Small intestine (tissue), 7 donors: Measurements from ENCODE around the gene SYNGR2. TPM values are rescaled to one million over a fixed set of nuclear protein-coding genes. Genes with fewer than 3 reads are reported as not detected.
"Not testable (repeated sequence)": the region's sequence is repeated elsewhere in the genome, so short reads cannot be mapped to it uniquely, and the experiment has no call there.

Experiments
- DNase-seq, 2 donors: peaks; one replicate each; pipeline versions ENCODE4 v3.0.0 to v3.0.0-alpha.2; 2013
- FAIRE-seq: peaks from 2 replicates; lab custom pipeline; 2012; peaks lifted over from hg19 to GRCh38; lab: Jason Lieb, UNC
- H3K27ac ChIP-seq, 3 donors: one replicate each; pipeline ENCODE4 v1.5.1; 2013; ENCODE audit warnings: low read length in 2 of 3, mild to moderate bottlenecking in 2 of 3, control low read depth in 1 of 3, inconsistent platforms in 1 of 3, low read depth in 1 of 3, moderate library complexity in 1 of 3
- H3K27me3 ChIP-seq, 3 donors: one replicate each; pipeline ENCODE4 v1.6.1; 2013; ENCODE audit warnings: low read length in 3 of 3, inconsistent platforms in 1 of 3; ENCODE audit not compliant: control insufficient read depth in 3 of 3, insufficient read depth in 3 of 3
- H3K36me3 ChIP-seq, 3 donors: one replicate each; pipeline ENCODE4 v1.6.1; 2013; ENCODE audit warnings: low read length in 3 of 3, inconsistent platforms in 1 of 3, low read depth in 1 of 3, mild to moderate bottlenecking in 1 of 3, moderate library complexity in 1 of 3; ENCODE audit not compliant: control insufficient read depth in 3 of 3, insufficient read depth in 2 of 3
- H3K4me1 ChIP-seq, 3 donors: one replicate each; pipeline ENCODE4 v1.6.1; 2013; ENCODE audit warnings: low read length in 2 of 3, inconsistent platforms in 1 of 3, low read depth in 1 of 3, mild to moderate bottlenecking in 1 of 3, moderate library complexity in 1 of 3; ENCODE audit not compliant: control insufficient read depth in 3 of 3, insufficient read depth in 2 of 3
- H3K4me3 ChIP-seq, 3 donors: one replicate each; pipeline ENCODE4 v1.5.1; 2013; ENCODE audit warnings: low read length in 3 of 3, control low read depth in 1 of 3, inconsistent platforms in 1 of 3, low read depth in 1 of 3, mild to moderate bottlenecking in 1 of 3, moderate library complexity in 1 of 3
- H3K9me3 ChIP-seq, 2 donors: one replicate each; pipeline ENCODE4 v1.6.1; 2013; ENCODE audit warnings: low read depth in 1 of 2, low read length in 1 of 2; ENCODE audit not compliant: control insufficient read depth in 2 of 2, insufficient read depth in 1 of 2
- WGBS, 3 donors: extraction: QIAGEN DNeasy Blood & Tissue Kit; methylation state at CpG; one replicate each; pipeline ENCODE4 v1.1.7; 2013; 5-methylcytosine and 5-hydroxymethylcytosine counted together
- polyA plus RNA-seq, 4 donors: library from polyadenylated mRNA; stranded (reverse) in 3 of 4; unstranded in 1 of 4; fragments of 200-250 nt in 3 of 4; fragments of 120-200 nt in 1 of 4; gene quantifications; one replicate each; pipeline versions ENCODE4 v1.2.1 to v1.2.3, GENCODE V29; 2013
- donor health status: healthy with polysubstance abuse.
- donor health status: control.
- donor health status: control.
- donor health status: Bipolar disorder and iron deficiency.
- donor health status: healthy.

Gene SYNGR2
- polyA plus RNA-seq, 4 donors, result 46.5 to 187 (median 120) TPM

GRCh38 chr17:78168903-78169793 lies 767 bp downstream of the SYNGR2 start:
- Histone ChIP-seq H3K4me1 (peaks cover 2 to 55% (median 15%) of the 10 kb centered on the region in 3 donors), H3K36me3 (peaks cover 0 to 61% (median 2%) of the 10 kb centered on the region in 3 donors), H3K27ac (peak overlapping the region; percentile 63 to 93 (median 89)), H3K4me3 (peak overlapping the region; percentile 86 to 91 (median 89)), H3K9me3 (no peaks in the 10 kb centered on the region), H3K27me3 (no peaks in the 10 kb centered on the region)
- FAIRE-seq (no peak), DNase-seq (peak; percentile 80 to 82)
- 0 to 8% (median 5%) methylated on average over 28 to 38 of the region's 38 CpGs for WGBS, 3 donors

GRCh38 chr17:78170692-78171590 lies 2.6 kb downstream of the SYNGR2 start:
- DNase-seq (no peak), FAIRE-seq (no peak)
- WGBS, 3 donors, result 74 to 82% (median 80%) methylated on average over 31 of the region's 31 CpGs
- H3K4me1 ChIP-seq, result peaks cover 6 to 72% (median 20%) of the 10 kb centered on the region in 3 donors
- no peaks in the 10 kb centered on the region for H3K27me3 ChIP-seq
- H3K4me3 ChIP-seq, result no peak overlapping the region
- H3K27ac ChIP-seq, result peak overlapping the region in 1 of 3 donors; percentile 93
- H3K36me3 ChIP-seq, result peaks cover 0 to 66% (median 2%) of the 10 kb centered on the region in 3 donors
- no peaks in the 10 kb centered on the region for H3K9me3 ChIP-seq

GRCh38 chr17:78171591-78172248 lies 3.3 kb downstream of the SYNGR2 start:
- not testable (repeated sequence) for H3K27me3 ChIP-seq, FAIRE-seq, H3K4me3 ChIP-seq, DNase-seq, H3K9me3 ChIP-seq
- Histone ChIP-seq H3K27ac (peak overlapping the region; percentile 71 to 93 (median 78)), H3K4me1 (peaks cover 6 to 73% (median 20%) of the 10 kb centered on the region in 3 donors), H3K36me3 (peaks cover 0 to 70% (median 2%) of the 10 kb centered on the region in 3 donors)
- 56 to 79% (median 66%) methylated on average over 19 of the region's 19 CpGs for WGBS, 3 donors

GRCh38 chr17:78172249-78173051 lies 4.1 kb downstream of the SYNGR2 start:
- peaks cover 6 to 67% (median 20%) of the 10 kb centered on the region in 3 donors for H3K4me1 ChIP-seq
- no peak for FAIRE-seq
- H3K27ac ChIP-seq, result peak overlapping the region; percentile 71 to 93 (median 78)
- H3K9me3 ChIP-seq, result no peaks in the 10 kb centered on the region
- WGBS, 3 donors, result 16 to 29% (median 24%) methylated on average over 17 to 19 of the region's 19 CpGs
- H3K4me3 ChIP-seq, result no peak overlapping the region
- no peaks in the 10 kb centered on the region for H3K27me3 ChIP-seq
- H3K36me3 ChIP-seq, result peaks cover 0 to 70% (median 2%) of the 10 kb centered on the region in 3 donors
- peak; percentile 68 to 76 for DNase-seq

GRCh38 chr17:78173097-78173715 lies 4.8 kb downstream of the SYNGR2 start:
- Histone ChIP-seq H3K27me3 (no peaks in the 10 kb centered on the region), H3K4me3 (no peak overlapping the region), H3K36me3 (peaks cover 0 to 72% (median 2%) of the 10 kb centered on the region in 3 donors), H3K9me3 (no peaks in the 10 kb centered on the region), H3K27ac (peak overlapping the region; percentile 71 to 93 (median 78)), H3K4me1 (peaks cover 6 to 64% (median 20%) of the 10 kb centered on the region in 3 donors)
- DNase-seq, result peak in 1 of 2 donors; percentile 26
- 35 to 46% (median 41%) methylated on average over 11 of the region's 11 CpGs for WGBS, 3 donors
- FAIRE-seq, result no peak

GRCh38 chr17:78174346-78174869 lies 6.0 kb downstream of the SYNGR2 start:
- H3K27ac ChIP-seq, result peak overlapping the region; percentile 71 to 93 (median 78)
- H3K36me3 ChIP-seq, result peaks cover 0 to 83% (median 2%) of the 10 kb centered on the region in 3 donors
- H3K9me3 ChIP-seq, result no peaks in the 10 kb centered on the region
- H3K27me3 ChIP-seq, result no peaks in the 10 kb centered on the region
- peaks cover 6 to 63% (median 18%) of the 10 kb centered on the region in 3 donors for H3K4me1 ChIP-seq
- DNase-seq (peak; percentile 52 to 91), FAIRE-seq (no peak)
- H3K4me3 ChIP-seq, result peak overlapping the region in 1 of 3 donors; percentile 5
- 21 to 37% (median 28%) methylated on average over 11 to 15 of the region's 15 CpGs for WGBS, 3 donors
